ENCODE results near the gene TAS2R31.

The TAS2R31 gene

GRCh38 chr12:11022520-11022919 lies 8.7 kb downstream of the TAS2R31 start, which contains the start of gene TAS2R19:
Gene TAS2R19, minus strand, starts transcription at chr12:11022620. Its CDS starts 49 bp downstream, at chr12:11022571.
- Histone ChIP-seq H3K27ac (ENCODE audit: low read depth, low read length) (no peak within 1 kb of the TSS), H4K20me1 (ENCODE audit: control insufficient read depth, insufficient read depth, low read depth, low read length) (no peaks in the 10 kb centered on the region), H3K79me2 (ENCODE audit: control insufficient read depth, low read length) (no peaks in the 10 kb centered on the region), H3K4me2 (ENCODE audit: low read length) (no peak within 1 kb of the TSS), H3K27me3 (ENCODE audit: control insufficient read depth, low read length) (no peaks in the 10 kb centered on the region), H3K4me1 (ENCODE audit: control insufficient read depth, low read length) (no peaks in the 10 kb centered on the region), H3K4me3 (ENCODE audit: low read length) (no peak within 1 kb of the TSS), H3F3A (ENCODE audit: control insufficient read depth, insufficient read depth) (no peaks in the 10 kb centered on the region), H3K9me3 (ENCODE audit: control insufficient read depth, insufficient read depth, low read length) (no peaks in the 10 kb centered on the region), H3K36me3 (ENCODE audit: control insufficient read depth, low read length) (no peaks in the 10 kb centered on the region), H3K9me2 (replicated peaks; ENCODE audit: control insufficient read depth, low read length) (no peaks in the 10 kb centered on the region)
- no peak for TF ChIP-seq EZH2phosphoT487 (IDR thresholded peaks at IDR 0.05; ENCODE audit: borderline replicate concordance, low read length)
- TF ChIP-seq CTCF (IDR thresholded peaks at IDR 0.05; ENCODE audit: low read depth, low read length, poor library complexity, severe bottlenecking) = no peak

- Histone ChIP-seq H3K36me3 (ENCODE audit: control insufficient read depth, low read length) (no peaks in the 10 kb centered on the region), H3K27me3 (ENCODE audit: control insufficient read depth, low read length) (no peaks in the 10 kb centered on the region), H3K9me3 (ENCODE audit: control insufficient read depth, insufficient read depth, low read length) (no peaks in the 10 kb centered on the region), H3K27ac (ENCODE audit: low read depth, low read length) (no peak overlapping the region), H3K9me2 (replicated peaks; ENCODE audit: control insufficient read depth, low read length) (no peaks in the 10 kb centered on the region), H3K79me2 (ENCODE audit: control insufficient read depth, low read length) (no peaks in the 10 kb centered on the region), H3K4me1 (ENCODE audit: control insufficient read depth, low read length) (no peaks in the 10 kb centered on the region), H4K20me1 (ENCODE audit: control insufficient read depth, insufficient read depth, low read depth, low read length) (no peaks in the 10 kb centered on the region), H3F3A (ENCODE audit: control insufficient read depth, insufficient read depth) (no peaks in the 10 kb centered on the region), H3K4me2 (ENCODE audit: low read length) (no peak overlapping the region), H3K4me3 (ENCODE audit: low read length) (no peak overlapping the region)
- TF ChIP-seq CTCF (IDR thresholded peaks at IDR 0.05; ENCODE audit: low read depth, low read length, poor library complexity, severe bottlenecking) (no peak), EZH2phosphoT487 (IDR thresholded peaks at IDR 0.05; ENCODE audit: borderline replicate concordance, low read length) (no peak)
These were observed 14.3 kb downstream of the TAS2R31 start for GRCh38 chr12:11016937-11017336.

- Histone ChIP-seq H3K4me3 (ENCODE audit: low read length) (no peak overlapping the region), H3K27me3 (ENCODE audit: control insufficient read depth, low read length) (no peaks in the 10 kb centered on the region), H3F3A (ENCODE audit: control insufficient read depth, insufficient read depth) (no peaks in the 10 kb centered on the region), H3K27ac (ENCODE audit: low read depth, low read length) (no peak overlapping the region), H4K20me1 (ENCODE audit: control insufficient read depth, insufficient read depth, low read depth, low read length) (no peaks in the 10 kb centered on the region), H3K9me3 (ENCODE audit: control insufficient read depth, insufficient read depth, low read length) (no peaks in the 10 kb centered on the region), H3K79me2 (ENCODE audit: control insufficient read depth, low read length) (no peaks in the 10 kb centered on the region), H3K36me3 (ENCODE audit: control insufficient read depth, low read length) (no peaks in the 10 kb centered on the region), H3K9me2 (replicated peaks; ENCODE audit: control insufficient read depth, low read length) (no peaks in the 10 kb centered on the region), H3K4me1 (ENCODE audit: control insufficient read depth, low read length) (no peaks in the 10 kb centered on the region), H3K4me2 (ENCODE audit: low read length) (no peak overlapping the region)
- no peak for TF ChIP-seq EZH2phosphoT487 (IDR thresholded peaks at IDR 0.05; ENCODE audit: borderline replicate concordance, low read length)
- TF ChIP-seq CTCF (IDR thresholded peaks at IDR 0.05; ENCODE audit: low read depth, low read length, poor library complexity, severe bottlenecking) = no peak
These were observed 15.3 kb downstream of the TAS2R31 start for GRCh38 chr12:11015775-11016430.
